ENCODE measurements around the gene GPR151. TPM values are rescaled to one million over a fixed set of nuclear protein-coding genes. Genes with fewer than 3 reads are reported as not detected.

GPR151 gene
- total RNA-seq, 1 experiment from 2014 or later: not detected

DNA sequence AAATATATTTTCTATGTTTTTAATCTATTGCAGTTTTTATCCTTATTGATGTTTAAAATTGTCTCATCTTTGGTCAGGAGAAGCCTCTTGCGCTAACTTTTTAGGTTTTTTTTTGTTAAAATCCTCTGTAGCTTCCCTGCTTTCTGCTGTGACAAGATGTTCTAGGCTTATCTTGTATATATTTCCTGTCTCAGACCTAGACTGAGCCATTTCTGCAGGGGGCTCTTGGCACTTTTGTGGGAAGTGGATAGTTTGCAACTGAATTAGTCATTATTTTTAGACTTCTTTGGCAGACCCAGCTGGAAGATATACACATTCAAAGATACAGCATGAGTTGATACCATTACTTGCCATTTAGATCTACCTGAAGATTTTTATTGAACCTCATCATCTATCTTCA is 40.1 kb downstream of the GPR151 start:
- no peak for ATAC-seq
- TF ChIP-seq, protein P1, sequence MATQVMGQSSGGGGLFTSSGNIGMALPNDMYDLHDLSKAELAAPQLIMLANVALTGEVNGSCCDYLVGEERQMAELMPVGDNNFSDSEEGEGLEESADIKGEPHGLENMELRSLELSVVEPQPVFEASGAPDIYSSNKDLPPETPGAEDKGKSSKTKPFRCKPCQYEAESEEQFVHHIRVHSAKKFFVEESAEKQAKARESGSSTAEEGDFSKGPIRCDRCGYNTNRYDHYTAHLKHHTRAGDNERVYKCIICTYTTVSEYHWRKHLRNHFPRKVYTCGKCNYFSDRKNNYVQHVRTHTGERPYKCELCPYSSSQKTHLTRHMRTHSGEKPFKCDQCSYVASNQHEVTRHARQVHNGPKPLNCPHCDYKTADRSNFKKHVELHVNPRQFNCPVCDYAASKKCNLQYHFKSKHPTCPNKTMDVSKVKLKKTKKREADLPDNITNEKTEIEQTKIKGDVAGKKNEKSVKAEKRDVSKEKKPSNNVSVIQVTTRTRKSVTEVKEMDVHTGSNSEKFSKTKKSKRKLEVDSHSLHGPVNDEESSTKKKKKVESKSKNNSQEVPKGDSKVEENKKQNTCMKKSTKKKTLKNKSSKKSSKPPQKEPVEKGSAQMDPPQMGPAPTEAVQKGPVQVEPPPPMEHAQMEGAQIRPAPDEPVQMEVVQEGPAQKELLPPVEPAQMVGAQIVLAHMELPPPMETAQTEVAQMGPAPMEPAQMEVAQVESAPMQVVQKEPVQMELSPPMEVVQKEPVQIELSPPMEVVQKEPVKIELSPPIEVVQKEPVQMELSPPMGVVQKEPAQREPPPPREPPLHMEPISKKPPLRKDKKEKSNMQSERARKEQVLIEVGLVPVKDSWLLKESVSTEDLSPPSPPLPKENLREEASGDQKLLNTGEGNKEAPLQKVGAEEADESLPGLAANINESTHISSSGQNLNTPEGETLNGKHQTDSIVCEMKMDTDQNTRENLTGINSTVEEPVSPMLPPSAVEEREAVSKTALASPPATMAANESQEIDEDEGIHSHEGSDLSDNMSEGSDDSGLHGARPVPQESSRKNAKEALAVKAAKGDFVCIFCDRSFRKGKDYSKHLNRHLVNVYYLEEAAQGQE (IDR thresholded peaks at IDR 0.05; ENCODE audit: insufficient read depth in 1 of 2, low read depth in 2 of 2, low read length in 1 of 2): no peak
- TF ChIP-seq TCF7L2 (IDR thresholded peaks at IDR 0.05; ENCODE audit: low read depth, low read length): no peak
- no peak for TF ChIP-seq POLR2AphosphoS5 (IDR thresholded peaks at IDR 0.05; ENCODE audit: low read depth, low read length)
- no peak for TF ChIP-seq SIN3A (IDR thresholded peaks at IDR 0.05; ENCODE audit: borderline replicate concordance, insufficient read depth, low read depth, low read length)
- TF ChIP-seq, protein P2, sequence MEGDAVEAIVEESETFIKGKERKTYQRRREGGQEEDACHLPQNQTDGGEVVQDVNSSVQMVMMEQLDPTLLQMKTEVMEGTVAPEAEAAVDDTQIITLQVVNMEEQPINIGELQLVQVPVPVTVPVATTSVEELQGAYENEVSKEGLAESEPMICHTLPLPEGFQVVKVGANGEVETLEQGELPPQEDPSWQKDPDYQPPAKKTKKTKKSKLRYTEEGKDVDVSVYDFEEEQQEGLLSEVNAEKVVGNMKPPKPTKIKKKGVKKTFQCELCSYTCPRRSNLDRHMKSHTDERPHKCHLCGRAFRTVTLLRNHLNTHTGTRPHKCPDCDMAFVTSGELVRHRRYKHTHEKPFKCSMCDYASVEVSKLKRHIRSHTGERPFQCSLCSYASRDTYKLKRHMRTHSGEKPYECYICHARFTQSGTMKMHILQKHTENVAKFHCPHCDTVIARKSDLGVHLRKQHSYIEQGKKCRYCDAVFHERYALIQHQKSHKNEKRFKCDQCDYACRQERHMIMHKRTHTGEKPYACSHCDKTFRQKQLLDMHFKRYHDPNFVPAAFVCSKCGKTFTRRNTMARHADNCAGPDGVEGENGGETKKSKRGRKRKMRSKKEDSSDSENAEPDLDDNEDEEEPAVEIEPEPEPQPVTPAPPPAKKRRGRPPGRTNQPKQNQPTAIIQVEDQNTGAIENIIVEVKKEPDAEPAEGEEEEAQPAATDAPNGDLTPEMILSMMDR (IDR thresholded peaks at IDR 0.05): no peak
- DNase-seq (ENCODE audit: low read depth, low spot score): no peak
- CTCF ChIA-PET: no interaction called here
- Histone ChIP-seq H3K4me1 (ENCODE audit: control insufficient read depth, insufficient read depth, low read length) (no peaks in the 10 kb centered on the region), H3K27me3 (ENCODE audit: control insufficient read depth, insufficient read depth, low read length) (no peaks in the 10 kb centered on the region), H3K4me3 (ENCODE audit: low read depth in 2 of 2, low read length in 2 of 2) (no peak overlapping the region), H3K27ac (ENCODE audit: low read length) (no peak overlapping the region), H3K36me3 (ENCODE audit: control insufficient read depth, insufficient read depth, low read length) (peaks cover 44% of the 10 kb centered on the region), H3K9me3 (ENCODE audit: control insufficient read depth, insufficient read depth, low read depth, low read length) (no peaks in the 10 kb centered on the region)
- BruUV-seq (replicated peaks): no TSS peak
- intact Hi-C loops (cut with micrococcal nuclease; ENCODE audit: unreplicated experiment): no loop called here
- in situ Hi-C loops (cut with HindIII; ENCODE audit: low pct_unique_long_range_greater_than_20kb, low sequenced_read_pairs): no loop called here
- POLR2A ChIA-PET: no interaction called here

DNA sequence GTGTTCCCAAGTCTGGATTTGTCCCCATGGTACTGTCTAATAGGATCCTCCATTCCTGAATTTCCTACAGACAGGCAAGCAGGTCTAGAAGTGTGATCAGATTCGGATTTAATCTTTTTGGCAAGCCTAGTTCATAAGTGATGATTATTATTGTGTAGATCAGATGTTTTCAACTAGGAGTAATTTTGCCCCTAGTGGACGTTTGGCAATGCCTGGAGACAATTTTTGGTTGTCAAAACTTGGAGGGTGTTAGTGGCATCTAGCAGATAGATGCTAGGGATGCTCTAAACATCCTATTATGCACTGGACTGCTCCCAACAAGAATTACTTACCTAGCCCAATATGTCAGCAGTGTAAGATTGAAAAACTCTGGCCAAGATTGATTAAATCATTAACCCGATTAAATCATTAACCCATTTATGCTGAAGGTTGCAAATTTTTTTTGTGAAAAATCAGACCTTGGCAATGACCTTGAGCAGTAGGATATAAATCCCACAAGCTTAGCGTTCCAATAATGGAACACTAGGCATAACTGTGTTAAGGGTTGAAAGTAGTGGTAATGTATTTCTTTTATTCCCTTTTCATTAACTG is 40.7 kb downstream of the GPR151 start:
- H3K27me3 ChIP-seq (ENCODE audit: control insufficient read depth, insufficient read depth, low read length): no peaks in the 10 kb centered on the region
- H3K27ac ChIP-seq (ENCODE audit: low read length): no peak overlapping the region
- H3K9me3 ChIP-seq (ENCODE audit: control insufficient read depth, insufficient read depth, low read depth, low read length): no peaks in the 10 kb centered on the region
- in situ Hi-C loops (cut with HindIII; ENCODE audit: low pct_unique_long_range_greater_than_20kb, low sequenced_read_pairs): no loop called here
- no peak for ATAC-seq
- POLR2A ChIA-PET: no interaction called here
- intact Hi-C loops (cut with micrococcal nuclease; ENCODE audit: unreplicated experiment): no loop called here
- H3K36me3 ChIP-seq (ENCODE audit: control insufficient read depth, insufficient read depth, low read length): peaks cover 46% of the 10 kb centered on the region
- H3K4me3 ChIP-seq (ENCODE audit: low read depth in 2 of 2, low read length in 2 of 2): no peak overlapping the region
- no peak for DNase-seq (ENCODE audit: low read depth, low spot score)
- CTCF ChIA-PET: no interaction called here
- H3K4me1 ChIP-seq (ENCODE audit: control insufficient read depth, insufficient read depth, low read length): no peaks in the 10 kb centered on the region
- TF ChIP-seq POLR2AphosphoS5 (IDR thresholded peaks at IDR 0.05; ENCODE audit: low read depth, low read length) (no peak), TCF7L2 (IDR thresholded peaks at IDR 0.05; ENCODE audit: low read depth, low read length) (no peak)
- TF ChIP-seq, protein P2 (IDR thresholded peaks at IDR 0.05): peak; percentile 36
- no TSS peak for BruUV-seq (replicated peaks)
